Endothelial cell of umbilical vein (primary cell): Measurements from ENCODE around the gene P2RY6. TPM values are rescaled to one million over a fixed set of nuclear protein-coding genes. Genes with fewer than 3 reads are reported as not detected.

ENCODE experiments used
- BruUV-seq: library from RNA; stranded (reverse); fragments of 400-500 nt; replicated peaks from 2 replicates; lab custom pipeline; 2021; lab: Mats Ljungman, UMichigan
- CTCF ChIA-PET: fragments of 300-600, 350-600 bp; sonication (Branson Sonifier 250); formaldehyde crosslinking; loops from one replicate; lab custom pipeline; 2021; ENCODE audit warnings: antibody characterized with exemption, inconsistent platforms; lab: Charles Lee
- POLR2A ChIA-PET: fragments of 300-600, 350-600 bp; sonication (Branson Sonifier 250); formaldehyde crosslinking; loops from one replicate; lab custom pipeline; 2021; ENCODE audit warnings: antibody characterized with exemption, inconsistent platforms; lab: Charles Lee
- DNase-seq: peaks from one replicate; pipeline ENCODE4 v3.0.0-alpha.2; 2011; ENCODE audit warnings: low read depth, low spot score
- FAIRE-seq: peaks from 2 replicates; lab custom pipeline; 2011; peaks lifted over from hg19 to GRCh38; lab: Jason Lieb, UNC
- H2AFZ ChIP-seq: 2 replicates; pipeline ENCODE4 v1.6.0; 2012; ENCODE audit warnings: low read depth, low read length, control low read depth, inconsistent platforms
- H3K27ac ChIP-seq: 2 replicates; pipeline ENCODE4 v1.5.1; 2011; ENCODE audit warnings: low read depth, mild to moderate bottlenecking, control low read depth, low read length, moderate library complexity; ENCODE audit not compliant: insufficient read depth
- H3K27me3 ChIP-seq, 2 experiments: 2 replicates each; pipeline versions ENCODE4 v1.6.0 to v1.6.1; 2011; ENCODE audit warnings: low read length in 2 of 2, mixed read lengths in 1 of 2; ENCODE audit not compliant: control insufficient read depth in 2 of 2, insufficient read depth in 2 of 2
- H3K36me3 ChIP-seq, 2 experiments: 2 replicates in 1 of 2; 3 replicates in 1 of 2; pipeline ENCODE4 v1.5.1; 2011; ENCODE audit warnings: low read length in 2 of 2, mild to moderate bottlenecking in 1 of 2, moderate library complexity in 1 of 2; ENCODE audit not compliant: control insufficient read depth in 2 of 2, insufficient read depth in 2 of 2; ENCODE audit errors: extremely low read depth in 1 of 2
- H3K4me1 ChIP-seq: 3 replicates; pipeline ENCODE4 v1.5.1; 2011; ENCODE audit warnings: mild to moderate bottlenecking, low read length; ENCODE audit not compliant: control insufficient read depth, insufficient read depth; ENCODE audit errors: extremely low read depth
- H3K4me2 ChIP-seq: 2 replicates; pipeline ENCODE4 v1.6.1; 2011; ENCODE audit warnings: low read length, control low read depth, mixed read lengths; ENCODE audit not compliant: insufficient read depth
- H3K4me3 ChIP-seq, 3 experiments: fragments of 200-600 bp in 1 of 3; sonication (generic), shearing (Covaris generic) in 1 of 3; replicated peaks in 1 of 3; 2 replicates each; pipeline ENCODE4 v1.5.1; 2011 to 2016; ENCODE audit warnings: control low read depth in 3 of 3, low read length in 3 of 3, mild to moderate bottlenecking in 2 of 3, inconsistent platforms in 1 of 3, low read depth in 1 of 3, moderate library complexity in 1 of 3; ENCODE audit not compliant: insufficient read depth in 1 of 3
- H3K79me2 ChIP-seq: 2 replicates; pipeline ENCODE4 v1.6.0; 2012; ENCODE audit warnings: low read length, inconsistent platforms; ENCODE audit not compliant: control insufficient read depth, insufficient read depth
- H3K9ac ChIP-seq: replicated peaks from 2 replicates; pipeline ENCODE3; 2011; ENCODE audit warnings: low read length, control low read depth; ENCODE audit not compliant: insufficient read depth; ENCODE audit errors: extremely low read depth
- H3K9me1 ChIP-seq: replicated peaks from 3 replicates; pipeline ENCODE4 v1.6.0; 2011; ENCODE audit warnings: mild to moderate bottlenecking, low read length; ENCODE audit not compliant: control insufficient read depth, insufficient read depth; ENCODE audit errors: extremely low read depth
- H3K9me3 ChIP-seq: replicated peaks from 2 replicates; pipeline ENCODE4 v1.5.1; 2012; ENCODE audit warnings: low read length, inconsistent platforms; ENCODE audit not compliant: control insufficient read depth, insufficient read depth
- H4K20me1 ChIP-seq: replicated peaks from 2 replicates; pipeline ENCODE3; 2011; ENCODE audit warnings: mild to moderate bottlenecking, low read length; ENCODE audit not compliant: control insufficient read depth, insufficient read depth; ENCODE audit errors: extremely low read depth
- CTCF ChIP-seq, 2 donors: IDR thresholded peaks; 1 replicate in 1 of 2; 2 replicates in 1 of 2; pipeline ENCODE4 v1.5.1; 2011; ENCODE audit warnings: low read length in 2 of 2, mild to moderate bottlenecking in 2 of 2, moderate library complexity in 2 of 2, control low read depth in 1 of 2, inconsistent platforms in 1 of 2, low read depth in 1 of 2; ENCODE audit not compliant: insufficient read depth in 1 of 2; ENCODE audit errors: extremely low read depth in 1 of 2
- EZH2 ChIP-seq: IDR thresholded peaks from 2 replicates; pipeline ENCODE4 v1.6.1; 2012; ENCODE audit warnings: borderline replicate concordance, low read depth, mild to moderate bottlenecking, moderate library complexity, low read length, inconsistent platforms; ENCODE audit not compliant: severe bottlenecking
- FOS ChIP-seq: IDR thresholded peaks from 2 replicates; pipeline ENCODE4 v1.6.1; 2011; ENCODE audit warnings: mild to moderate bottlenecking, low read length, moderate library complexity, borderline replicate concordance; ENCODE audit not compliant: insufficient read depth
- GATA2 ChIP-seq: IDR thresholded peaks from 2 replicates; pipeline ENCODE4 v1.7.0; 2011; ENCODE audit warnings: low read depth, mild to moderate bottlenecking, moderate library complexity, mixed read lengths, low read length; ENCODE audit not compliant: insufficient read length, insufficient read depth
- JUN ChIP-seq: IDR thresholded peaks from 2 replicates; pipeline ENCODE4 v1.6.1; 2011; ENCODE audit warnings: borderline replicate concordance, low read depth; ENCODE audit not compliant: insufficient read length, insufficient read depth
- MAX ChIP-seq: IDR thresholded peaks from 2 replicates; pipeline ENCODE4 v1.6.1; 2011; ENCODE audit not compliant: insufficient read depth, insufficient read length
- MYC ChIP-seq: IDR thresholded peaks from one replicate; pipeline ENCODE4 v1.6.1; 2011; ENCODE audit warnings: mild to moderate bottlenecking, low read depth, low read length
- POLR2A ChIP-seq: IDR thresholded peaks from 2 replicates; pipeline ENCODE4 v1.6.1; 2012; ENCODE audit warnings: low read depth, mild to moderate bottlenecking, control low read depth, low read length
- POLR2AphosphoS5 ChIP-seq: IDR thresholded peaks from 2 replicates; pipeline ENCODE4 v1.6.1; 2012; ENCODE audit warnings: low read depth, mild to moderate bottlenecking, control low read depth, low read length, moderate library complexity; ENCODE audit not compliant: insufficient read depth
- dilution Hi-C: fragments of 300-500 bp; cut with MboI; formaldehyde crosslinking; loops from one replicate; pipeline ENCODE4 v1.15.0; 2019; ENCODE audit warnings: low sequenced_read_pairs; ENCODE audit not compliant: extremely low pct_ligation_motif_present
- intact Hi-C: fragments of 100-400 bp; cut with micrococcal nuclease; formaldehyde crosslinking; loops from one replicate; pipeline ENCODE4 v1.10.0; 2022
- polyA plus RNA-seq, 4 experiments: library from polyadenylated mRNA; depleted of rRNA in 3 of 4; stranded (reverse) in 3 of 4; unstranded in 1 of 4; fragments of >200 nt; gene quantifications; 2 replicates each; pipeline versions ENCODE4 v1.2.1 to v1.2.3, GENCODE V29; 2011 to 2012; ENCODE audit warnings: missing spikeins in 1 of 4
- total RNA-seq: library from RNA; stranded (reverse); gene quantifications from 2 replicates; pipeline ENCODE4 v1.2.3, GENCODE V29; 2021

Gene P2RY6
- total and polyA plus RNA-seq, 2 donors (not counting 3 experiments of a cell fraction or from before 2014, with no cell fraction given): 0.47 TPM; not detected in 1

GRCh38 chr11:73243093-73243485 lies 29.0 kb upstream of the P2RY6 start:
- peaks cover 5% of the 10 kb centered on the region for H3K4me1 ChIP-seq
- no peaks in the 10 kb centered on the region for H3K27me3 ChIP-seq
- dilution Hi-C loops (no loop called here), intact Hi-C loops (loop anchor here (2.0 kb wide), 2 partner anchors 92 to 100 kb away; partner anchors contain the start of gene FCHSD2)
- no peak overlapping the region for H3K27ac ChIP-seq
- FAIRE-seq (no peak), DNase-seq (no peak)
- no peak for TF ChIP-seq JUN
- TF ChIP-seq GATA2: no peak
- no peak for TF ChIP-seq FOS
- peak overlapping the region; percentile 27 for H2AFZ ChIP-seq
- H3K9me3 ChIP-seq: no peaks in the 10 kb centered on the region
- ChIA-PET POLR2A (interaction anchor here (0.6 kb wide), 1 partner anchor 57 kb away, joined by 3 read pairs; no protein-coding TSS in a partner anchor), CTCF (interaction anchor here (0.7 to 4.8 kb wide), 16 partner anchors 10 to 518 kb away, joined by 3 to 56 read pairs (median 6); partner anchors contain the start of gene P2RY2)
- no peak overlapping the region for H3K4me3 ChIP-seq
- no peaks in the 10 kb centered on the region for H3K9me1 ChIP-seq
- no peaks in the 10 kb centered on the region for H3K36me3 ChIP-seq
- no peak overlapping the region for H3K9ac ChIP-seq
- BruUV-seq: no TSS peak
- H3K79me2 ChIP-seq: no peaks in the 10 kb centered on the region
- H4K20me1 ChIP-seq: no peaks in the 10 kb centered on the region
- no peak overlapping the region for H3K4me2 ChIP-seq

GRCh38 chr11:73244589-73245240 lies 27.4 kb upstream of the P2RY6 start:
- Histone ChIP-seq H3K79me2 (no peaks in the 10 kb centered on the region), H3K36me3 (no peaks in the 10 kb centered on the region), H2AFZ (no peak overlapping the region), H3K9me3 (no peaks in the 10 kb centered on the region), H4K20me1 (no peaks in the 10 kb centered on the region), H3K4me3 (no peak overlapping the region), H3K27ac (no peak overlapping the region), H3K9me1 (no peaks in the 10 kb centered on the region), H3K4me1 (peaks cover 5% of the 10 kb centered on the region), H3K4me2 (no peak overlapping the region), H3K27me3 (no peaks in the 10 kb centered on the region), H3K9ac (no peak overlapping the region)
- BruUV-seq: no TSS peak
- no peak for TF ChIP-seq JUN
- TF ChIP-seq GATA2: no peak
- TF ChIP-seq FOS: no peak
- no peak for TF ChIP-seq EZH2
- no peak for TF ChIP-seq POLR2AphosphoS5
- no peak for TF ChIP-seq MAX
- TF ChIP-seq POLR2A: no peak
- no peak for TF ChIP-seq CTCF (IDR thresholded peaks at IDR 0.05; ENCODE audit: extremely low read depth in 1 of 2, insufficient read depth in 1 of 2, low read depth in 1 of 2, low read length in 2 of 2)
- TF ChIP-seq MYC: no peak
- ChIA-PET CTCF (interaction anchor here (0.6 to 4.8 kb wide), 7 partner anchors 9 to 520 kb away, joined by 3 to 56 read pairs (median 4); no protein-coding TSS in a partner anchor), POLR2A (interaction anchor here (0.7 kb wide), 1 partner anchor 134 kb away, joined by 9 read pairs; no protein-coding TSS in a partner anchor)
- dilution Hi-C loops (no loop called here), intact Hi-C loops (no loop called here)
- DNase-seq (no peak), FAIRE-seq (no peak)
